Endothelial cell of umbilical vein (primary cell): Measurements from ENCODE around the gene DUSP8.

Experiments used
- GATA2 ChIP-seq: IDR thresholded peaks from 2 replicates; pipeline ENCODE4 v1.7.0; 2011; ENCODE audit warnings: low read depth, mild to moderate bottlenecking, moderate library complexity, mixed read lengths, low read length; ENCODE audit not compliant: insufficient read length, insufficient read depth
- TF ChIP-seq, protein P1 (sequence below), 2 donors: IDR thresholded peaks; 1 replicate in 1 of 2; 2 replicates in 1 of 2; pipeline ENCODE4 v1.5.1; 2011; ENCODE audit warnings: low read length in 2 of 2, mild to moderate bottlenecking in 2 of 2, moderate library complexity in 2 of 2, control low read depth in 1 of 2, inconsistent platforms in 1 of 2, low read depth in 1 of 2; ENCODE audit not compliant: insufficient read depth in 1 of 2; ENCODE audit errors: extremely low read depth in 1 of 2

- no peak for TF ChIP-seq GATA2
- TF ChIP-seq, protein P1, sequence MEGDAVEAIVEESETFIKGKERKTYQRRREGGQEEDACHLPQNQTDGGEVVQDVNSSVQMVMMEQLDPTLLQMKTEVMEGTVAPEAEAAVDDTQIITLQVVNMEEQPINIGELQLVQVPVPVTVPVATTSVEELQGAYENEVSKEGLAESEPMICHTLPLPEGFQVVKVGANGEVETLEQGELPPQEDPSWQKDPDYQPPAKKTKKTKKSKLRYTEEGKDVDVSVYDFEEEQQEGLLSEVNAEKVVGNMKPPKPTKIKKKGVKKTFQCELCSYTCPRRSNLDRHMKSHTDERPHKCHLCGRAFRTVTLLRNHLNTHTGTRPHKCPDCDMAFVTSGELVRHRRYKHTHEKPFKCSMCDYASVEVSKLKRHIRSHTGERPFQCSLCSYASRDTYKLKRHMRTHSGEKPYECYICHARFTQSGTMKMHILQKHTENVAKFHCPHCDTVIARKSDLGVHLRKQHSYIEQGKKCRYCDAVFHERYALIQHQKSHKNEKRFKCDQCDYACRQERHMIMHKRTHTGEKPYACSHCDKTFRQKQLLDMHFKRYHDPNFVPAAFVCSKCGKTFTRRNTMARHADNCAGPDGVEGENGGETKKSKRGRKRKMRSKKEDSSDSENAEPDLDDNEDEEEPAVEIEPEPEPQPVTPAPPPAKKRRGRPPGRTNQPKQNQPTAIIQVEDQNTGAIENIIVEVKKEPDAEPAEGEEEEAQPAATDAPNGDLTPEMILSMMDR (IDR thresholded peaks at IDR 0.05; ENCODE audit: extremely low read depth in 1 of 2, insufficient read depth in 1 of 2, low read depth in 1 of 2, low read length in 2 of 2), result no peak
These were observed 9.5 kb downstream of the DUSP8 start for GRCh38 chr11:1562469-1563148.
